CD4-positive, alpha-beta T cell treated with Interleukin-15 for 1 hour (primary cell): Measurements from ENCODE around the gene TUB.

ENCODE experiments used
- DNase-seq: peaks from one replicate; pipeline ENCODE4 v3.0.0-alpha.2; 2020

The TUB gene

DNA sequence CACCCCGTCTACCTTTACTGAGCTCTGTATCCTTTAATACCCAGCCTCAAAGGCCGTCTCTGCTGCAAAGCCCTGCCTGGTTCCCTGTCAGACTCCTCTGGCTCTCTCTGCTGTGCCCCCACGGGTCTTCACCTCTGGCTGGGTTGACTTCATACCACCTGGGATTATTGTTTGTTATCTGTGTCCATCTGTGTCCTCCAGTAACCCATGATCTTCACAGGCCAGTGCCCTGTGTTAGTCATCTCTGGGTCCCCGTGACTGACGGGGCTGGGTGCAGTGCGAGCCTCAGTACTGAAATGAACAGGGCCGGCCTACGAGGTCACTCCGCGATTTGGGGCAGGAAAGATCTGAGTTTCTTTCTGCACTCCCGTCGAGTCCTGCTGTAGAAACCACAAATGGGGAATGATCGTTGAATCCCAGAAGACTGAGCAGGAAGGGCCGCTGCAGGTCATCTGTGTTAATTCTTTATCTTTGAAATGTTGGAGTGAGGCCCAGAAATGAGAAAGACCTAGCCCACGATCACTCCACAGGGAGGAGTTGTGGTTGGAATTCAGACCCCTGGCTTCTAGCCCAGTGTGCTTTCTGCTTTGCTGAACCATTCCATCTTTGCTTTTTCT, 12.3 kb upstream of the TUB start:
- DNase-seq, result no peak

DNA sequence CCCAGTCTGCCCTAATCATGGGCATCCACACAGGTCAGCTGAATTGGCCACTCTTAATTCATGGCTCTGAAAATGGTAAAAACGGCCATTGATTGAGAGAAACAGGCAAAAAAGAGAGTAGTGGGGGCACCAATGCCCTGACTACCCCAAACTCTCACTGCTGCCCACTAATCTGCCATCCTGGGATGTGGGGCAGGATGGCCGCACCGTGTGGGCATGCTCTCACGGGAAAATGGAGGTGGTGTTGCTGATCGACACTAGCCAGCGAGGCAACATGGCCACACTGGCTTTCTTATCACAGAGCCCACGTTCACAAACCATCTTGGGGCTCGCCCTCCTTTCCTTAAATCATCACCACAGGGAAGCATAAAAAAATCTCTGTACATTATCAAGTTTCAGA, 11.2 kb upstream of the TUB start:
- no peak for DNase-seq

DNA sequence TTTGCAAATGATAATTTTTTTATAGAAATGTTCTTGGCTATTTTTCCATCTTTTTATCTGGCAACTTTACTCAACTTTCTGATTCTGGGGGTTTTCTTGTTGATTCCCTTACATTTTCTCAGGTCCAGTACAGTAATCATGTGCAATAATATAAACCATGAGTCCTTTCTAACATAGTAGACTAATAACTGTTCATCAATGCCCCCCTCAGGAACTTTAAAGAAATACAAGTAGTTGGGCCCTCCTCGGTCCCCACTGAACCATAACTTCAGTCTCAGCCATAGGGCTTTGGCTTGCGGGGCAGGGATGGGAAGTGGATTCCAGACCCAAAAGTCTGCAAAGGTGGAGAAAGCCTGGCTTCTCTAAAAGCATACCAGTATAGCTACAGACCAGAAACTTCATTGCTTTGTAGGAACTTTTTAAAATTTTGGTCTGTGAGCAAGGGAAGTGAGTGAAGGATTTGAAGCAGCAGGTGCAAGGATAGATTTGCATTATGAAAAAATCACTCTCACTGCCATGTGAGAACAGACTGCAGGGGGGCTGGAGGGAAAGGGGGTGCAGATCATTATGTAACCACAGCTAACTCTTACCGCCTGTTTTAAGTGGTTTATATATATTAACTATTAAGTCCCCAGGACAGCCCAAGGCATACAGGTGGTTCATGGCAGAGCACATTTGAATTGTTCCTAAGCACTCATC, 10.4 kb upstream of the TUB start:
- no peak for DNase-seq

DNA sequence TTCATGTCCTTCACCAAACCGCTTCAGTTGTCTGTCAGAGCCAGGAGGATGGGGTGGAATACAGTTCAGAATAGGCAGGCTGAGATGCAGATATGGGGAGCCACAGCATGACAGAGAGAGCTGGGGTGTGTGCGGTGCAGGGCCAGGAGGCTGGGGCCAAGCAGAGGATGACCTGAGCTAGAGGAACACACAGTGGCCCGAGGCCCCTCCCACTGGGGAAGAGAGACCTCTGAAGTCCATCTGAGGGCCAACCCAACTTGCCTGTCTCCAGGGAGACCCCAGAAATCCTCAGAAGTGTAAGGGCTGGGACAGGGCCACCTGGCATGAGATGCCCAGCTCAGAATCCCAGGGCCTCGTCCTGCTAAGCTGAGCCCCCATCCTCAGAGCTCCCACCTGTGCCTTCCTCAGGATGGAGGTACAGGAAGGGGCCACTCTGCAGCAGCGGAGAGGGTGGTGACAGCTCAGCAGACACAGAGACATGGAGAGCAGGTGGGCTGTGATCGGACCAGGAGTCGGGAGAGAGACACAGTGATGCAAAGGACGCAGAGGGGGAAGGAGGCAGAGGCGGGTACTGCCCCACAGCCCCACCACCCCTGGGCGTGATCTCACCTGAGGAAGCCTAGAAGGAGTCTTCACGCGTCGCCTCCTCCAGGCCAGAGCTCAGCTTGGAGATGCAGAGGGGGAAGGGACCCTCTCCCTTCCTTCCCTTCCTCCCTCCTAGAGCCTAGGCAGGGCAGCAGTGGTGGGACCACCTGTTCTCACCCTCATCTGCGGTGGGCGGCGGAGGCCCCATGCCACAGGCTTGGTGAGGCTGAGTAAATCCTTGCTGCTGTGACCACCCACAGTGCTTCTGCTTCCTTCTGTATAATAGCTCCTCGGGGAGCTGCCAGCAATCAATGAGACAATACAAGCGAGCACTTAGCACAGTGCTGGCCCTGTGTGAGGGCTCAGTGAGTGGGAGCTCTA, 9.1 kb upstream of the TUB start:
- DNase-seq, result no peak

DNA sequence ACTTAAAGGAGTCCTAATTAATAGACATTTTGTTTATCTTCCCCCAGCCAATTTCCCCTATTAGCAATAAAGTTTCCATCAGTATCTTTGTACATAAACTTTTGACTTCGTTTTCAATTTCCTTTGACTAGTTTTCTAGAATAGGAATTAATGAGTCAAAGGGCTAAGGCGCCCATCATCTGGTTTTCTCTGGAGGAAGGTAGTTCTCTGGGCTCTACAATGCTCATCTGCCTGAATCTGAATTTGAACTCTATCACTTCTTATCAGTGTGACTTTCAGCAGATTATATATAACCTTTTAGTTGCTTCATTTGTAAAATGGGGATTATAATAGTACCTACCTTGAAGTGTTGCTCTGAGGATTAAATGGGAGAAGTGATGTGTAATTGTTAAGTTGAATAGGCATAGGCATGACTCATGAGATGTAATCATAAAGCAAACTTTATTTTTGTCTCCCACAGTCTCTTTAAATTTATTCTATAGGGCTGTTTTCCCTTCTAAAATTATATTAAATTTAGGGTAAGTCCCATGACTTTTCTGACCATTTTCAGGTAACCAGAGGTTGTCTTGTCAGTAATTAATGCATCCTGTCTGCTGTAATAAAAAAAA, 5.8 kb upstream of the TUB start:
- DNase-seq, result no peak

DNA sequence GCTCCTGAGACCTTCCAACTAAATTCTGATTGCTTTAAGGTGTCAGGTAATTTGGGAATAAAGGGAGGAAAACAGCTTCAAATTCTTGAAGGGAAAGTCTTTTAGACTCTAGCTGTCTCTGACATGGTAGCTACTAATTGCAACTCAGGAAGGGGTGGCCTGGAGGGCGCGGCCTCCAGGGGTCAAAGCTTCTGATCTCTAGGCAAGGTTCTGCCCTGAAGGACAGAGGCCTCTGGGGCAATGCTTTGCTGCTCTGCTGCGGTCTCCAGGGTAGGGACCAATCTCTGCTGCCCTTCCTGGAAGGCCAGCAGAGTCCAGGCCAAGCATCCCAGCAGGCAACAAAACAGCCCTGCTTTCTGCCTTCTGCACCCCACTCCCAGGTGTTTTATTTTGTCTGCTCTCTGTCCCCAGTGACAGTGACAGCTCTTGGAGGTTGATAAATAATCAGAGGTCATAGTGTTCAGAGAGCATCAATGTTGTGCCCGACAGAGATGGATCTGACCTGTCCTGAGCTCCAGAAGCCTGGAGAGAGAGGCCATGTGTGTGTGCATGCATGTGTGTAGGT, 1.8 kb upstream of the TUB start:
- no peak for DNase-seq

DNA sequence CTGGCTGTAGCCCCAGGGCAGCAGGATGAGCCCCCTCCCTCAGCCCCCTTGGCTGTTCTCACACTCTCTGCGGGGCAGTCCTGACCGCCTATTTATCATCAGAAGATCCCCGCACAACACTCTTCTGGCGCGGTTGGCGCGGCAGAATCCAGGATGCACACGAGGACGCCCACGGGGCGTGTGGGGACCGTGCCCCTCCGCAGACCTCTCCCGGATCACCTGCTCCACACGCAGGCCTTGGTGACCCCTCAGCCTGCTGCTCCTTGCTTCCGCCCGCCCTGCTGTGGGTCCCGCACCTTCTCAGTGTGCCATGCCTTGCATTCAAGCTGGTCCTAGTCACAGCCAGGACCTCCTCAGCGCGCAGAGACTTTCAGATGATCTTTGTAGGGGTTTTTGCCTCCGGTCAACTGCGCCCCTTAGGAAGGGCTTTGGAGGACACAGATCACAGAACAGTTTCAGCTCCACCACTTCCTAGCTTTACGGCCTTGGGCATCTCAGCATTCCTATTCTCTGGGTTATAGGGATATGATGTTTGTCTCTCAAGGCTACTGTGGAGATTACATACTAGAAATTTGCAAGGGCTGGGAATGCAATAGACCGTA, 841 bp upstream of the TUB start:
- DNase-seq, result no peak

DNA sequence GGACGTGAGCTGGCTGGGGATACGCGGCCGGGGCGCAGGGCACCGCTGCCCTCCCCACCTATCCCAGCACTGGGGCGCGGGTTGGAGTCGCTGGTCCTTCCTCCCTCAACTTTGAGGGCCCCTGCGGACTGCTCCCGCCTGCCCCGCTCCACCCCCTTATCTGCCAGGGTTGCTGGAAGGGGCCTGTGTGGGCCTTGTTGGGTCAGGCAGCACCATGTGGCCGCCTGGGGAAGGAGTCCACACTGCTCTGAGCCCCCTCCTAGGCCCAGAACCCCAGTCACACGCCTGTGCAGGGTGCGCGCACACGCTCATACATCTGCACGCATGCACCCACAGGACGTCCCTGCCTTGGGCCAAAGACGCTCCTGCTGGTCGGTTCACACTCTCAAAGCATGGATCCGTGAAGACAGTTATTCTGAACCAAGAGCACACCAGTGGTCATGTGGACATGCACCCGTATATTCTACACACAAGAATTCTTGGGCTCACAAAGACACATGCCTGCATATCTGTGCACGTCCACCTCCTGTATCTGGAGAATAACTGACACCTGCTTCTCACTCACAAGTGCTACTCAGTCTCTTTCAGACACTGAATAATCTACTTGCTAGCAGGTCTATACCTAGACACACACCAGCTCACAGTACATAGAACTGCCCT, 710 bp downstream of the TUB start:
- DNase-seq, result no peak

DNA sequence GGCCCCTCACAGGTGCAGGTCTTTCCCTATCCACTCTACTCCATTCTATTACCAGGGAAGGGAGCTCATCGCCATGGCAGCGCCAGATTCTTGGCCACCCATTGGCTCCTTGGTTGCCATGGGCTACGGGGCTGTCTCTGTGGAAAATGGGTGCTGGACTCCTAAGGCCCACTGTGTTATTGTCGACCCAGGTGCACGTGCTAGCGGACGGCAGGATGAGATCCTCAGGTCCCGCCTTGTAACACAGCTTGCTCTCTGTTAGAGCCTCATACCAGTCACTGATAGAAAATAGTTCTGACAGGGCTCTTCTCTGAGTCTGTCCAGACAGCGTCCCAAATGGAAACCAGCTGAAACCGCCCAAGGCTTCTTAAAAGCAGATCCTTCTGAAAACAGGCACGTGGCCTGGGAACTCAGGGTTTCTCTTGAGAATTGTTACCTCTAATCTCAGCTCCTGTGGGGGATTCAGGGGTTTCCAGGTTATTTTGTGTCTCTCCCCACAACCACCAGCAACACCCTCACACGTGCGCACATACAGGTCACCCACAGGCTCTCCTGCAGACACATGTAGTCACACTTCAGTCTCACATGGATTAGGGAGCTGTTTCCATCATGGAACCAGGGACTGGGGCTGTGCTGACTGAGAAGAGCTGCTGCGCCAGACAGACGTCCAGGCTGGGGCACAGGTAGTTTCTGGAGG, 1.5 kb downstream of the TUB start:
- no peak for DNase-seq

DNA sequence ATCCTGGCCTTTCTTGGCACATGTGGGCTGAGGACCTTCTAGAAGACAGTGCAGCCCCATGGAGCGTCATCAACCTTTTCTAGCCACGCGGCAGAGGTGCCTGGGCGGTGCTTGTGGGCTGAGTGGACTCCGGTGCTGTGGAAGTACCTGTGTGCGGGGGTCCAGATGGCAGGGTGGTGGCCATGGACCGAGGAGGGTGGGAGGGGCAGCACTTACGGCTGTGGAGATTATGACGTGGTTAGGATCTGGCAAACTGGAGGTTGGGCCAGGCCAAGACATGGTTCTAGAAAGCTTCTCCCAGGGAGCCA, 2.0 kb downstream of the TUB start:
- no peak for DNase-seq

DNA sequence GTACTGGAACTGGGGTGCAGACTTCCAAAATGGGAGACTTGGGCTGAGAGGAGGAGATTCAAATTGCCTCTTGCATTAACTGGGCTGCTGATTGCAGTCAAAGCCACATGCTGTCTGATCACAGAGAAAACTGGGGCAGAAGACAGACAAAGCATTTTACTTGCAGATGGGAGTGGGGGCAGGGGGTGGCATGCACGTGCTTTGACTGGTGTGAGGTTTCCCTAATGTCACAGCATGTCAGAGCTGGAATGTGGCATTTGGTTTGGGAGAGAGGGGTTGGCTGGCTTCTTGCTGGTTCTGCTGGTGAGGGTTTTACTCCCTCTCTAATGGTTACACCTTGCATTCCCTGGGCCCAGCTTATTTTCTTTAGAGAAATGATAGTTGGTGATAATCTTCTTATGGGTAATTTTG, 2.9 kb downstream of the TUB start:
- no peak for DNase-seq

DNA sequence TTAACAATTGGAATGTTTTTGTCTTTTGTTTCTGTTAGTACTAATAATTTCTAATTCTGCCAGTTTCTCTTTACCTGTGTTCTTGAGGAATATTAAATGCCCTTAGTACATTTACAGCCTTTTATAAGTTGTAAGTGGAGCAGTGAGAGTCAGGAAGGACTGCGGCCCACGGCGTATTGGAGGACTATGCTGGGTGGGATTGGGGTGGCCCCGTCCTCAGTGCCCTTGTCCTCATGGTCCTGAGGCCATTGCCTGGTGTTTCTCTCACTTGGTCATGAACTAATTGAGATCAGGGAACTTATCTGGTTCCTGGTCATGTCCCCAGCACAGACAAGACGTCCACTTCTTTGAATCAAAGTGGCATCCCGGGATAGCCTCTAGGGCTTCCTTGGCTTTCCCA, 3.3 kb downstream of the TUB start:
- DNase-seq, result no peak

DNA sequence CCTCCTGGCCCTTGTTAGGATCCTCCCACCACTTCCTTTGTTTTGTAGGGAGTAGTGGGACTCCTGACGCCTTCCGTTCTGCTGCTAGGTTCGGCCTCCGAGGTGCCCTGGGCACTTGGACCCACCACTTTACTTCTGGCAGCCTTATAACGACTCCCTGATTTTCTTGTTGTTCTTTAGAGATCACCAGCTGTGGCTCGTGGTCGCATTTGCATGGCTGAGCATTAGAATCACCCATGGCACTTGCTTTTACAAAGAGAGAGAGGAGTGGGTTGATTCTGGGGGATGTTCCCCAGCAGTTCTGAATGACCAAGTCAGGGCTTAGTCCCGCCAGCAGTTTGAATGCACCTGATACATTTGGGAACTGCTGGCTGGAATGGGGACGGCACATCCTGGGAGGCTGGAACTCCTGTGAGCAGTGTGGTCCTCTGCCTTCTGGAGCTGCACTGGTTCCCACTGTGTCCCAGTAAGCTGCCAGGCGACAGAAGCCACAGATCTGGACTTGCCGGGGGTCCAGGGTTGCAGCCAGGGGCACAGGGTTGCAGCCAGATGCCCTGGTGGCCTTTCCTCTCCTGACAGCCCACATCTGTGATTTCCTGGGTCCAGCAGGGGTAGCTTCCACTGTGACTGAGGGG, 4.1 kb downstream of the TUB start:
- DNase-seq, result no peak

DNA sequence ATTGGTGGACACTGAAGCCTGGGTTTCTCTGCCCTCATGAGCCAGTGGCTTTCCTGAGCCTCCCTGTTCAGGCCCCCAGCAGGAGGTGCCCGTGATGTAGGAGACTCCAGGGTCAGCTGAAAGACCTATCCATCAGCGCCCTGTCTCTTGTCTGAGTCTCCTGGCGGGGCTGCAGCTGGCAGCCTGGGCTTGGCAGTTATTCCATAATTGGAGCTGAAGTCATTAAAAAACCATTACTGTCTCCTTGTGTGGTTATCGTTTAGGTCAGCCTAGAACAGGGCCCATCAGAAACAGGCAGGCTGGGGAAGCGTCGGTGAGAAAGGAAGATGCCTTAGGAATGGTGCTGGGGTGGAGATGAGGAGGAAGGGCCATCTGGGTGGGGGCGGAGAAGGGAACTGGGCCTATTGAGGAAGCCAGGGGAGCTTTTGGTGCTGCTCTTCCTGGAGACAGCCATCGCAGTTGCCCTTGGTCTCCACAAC, 5.0 kb downstream of the TUB start:
- no peak for DNase-seq

DNA sequence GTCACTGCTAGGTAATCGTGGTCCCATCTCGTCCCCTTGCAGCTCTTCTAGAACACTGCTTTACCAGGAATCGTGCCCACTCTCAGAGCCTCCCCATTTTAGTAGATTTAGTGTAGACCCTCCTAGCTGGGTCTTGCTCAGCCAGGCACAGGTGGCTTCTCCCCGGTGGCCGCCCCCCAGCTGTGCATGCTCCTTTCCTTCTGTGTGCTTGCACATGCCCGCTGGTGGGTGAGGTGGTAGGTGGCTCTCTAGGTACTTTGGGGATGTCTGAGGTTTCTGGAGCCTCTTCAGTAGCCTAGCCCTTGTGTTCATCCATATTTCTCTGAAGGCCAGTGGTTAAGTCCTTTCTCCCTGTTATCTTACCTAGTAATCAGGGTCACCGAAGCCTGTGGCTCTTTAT, 5.6 kb downstream of the TUB start:
- DNase-seq, result no peak

DNA sequence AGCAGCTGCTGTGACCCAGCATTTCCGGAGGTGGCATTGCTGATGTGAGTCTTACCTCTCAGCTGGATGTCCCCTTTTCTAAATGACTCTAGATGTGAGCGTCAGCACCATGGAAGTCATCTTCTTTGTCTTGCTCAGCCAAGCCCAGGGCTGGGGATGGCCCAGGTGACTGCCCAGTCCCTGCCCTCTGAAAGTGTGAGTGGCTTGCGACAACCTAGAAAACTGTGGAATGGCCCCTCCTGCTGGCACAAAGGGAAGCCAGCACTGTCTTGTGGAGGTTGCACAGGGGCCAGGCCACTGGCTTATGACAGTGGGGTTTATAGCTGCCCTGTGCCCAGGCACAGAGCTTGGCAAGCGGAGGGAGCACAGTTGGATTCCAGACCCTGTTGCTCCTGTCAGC, 6.2 kb downstream of the TUB start:
- no peak for DNase-seq

DNA sequence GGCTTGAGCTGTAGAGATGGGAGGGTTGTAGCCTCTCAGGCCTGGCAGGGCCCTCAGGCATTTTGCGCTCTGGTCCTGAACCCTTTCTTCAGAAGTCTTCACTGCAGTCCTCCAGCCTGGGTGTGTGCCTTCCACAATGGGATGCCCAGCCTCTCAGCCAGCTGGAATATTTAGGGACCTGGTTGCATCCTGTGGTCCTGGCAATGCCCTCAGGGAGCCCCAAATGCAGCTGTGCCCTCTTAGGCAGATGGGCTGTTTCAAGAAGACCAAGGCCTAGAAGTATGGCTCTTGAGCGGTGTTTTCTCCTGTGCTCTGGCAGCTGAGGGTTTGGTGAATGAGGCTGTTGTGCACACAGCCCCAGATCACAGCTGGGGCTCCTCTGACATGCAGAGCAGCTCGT, 6.7 kb downstream of the TUB start:
- DNase-seq, result no peak

DNA sequence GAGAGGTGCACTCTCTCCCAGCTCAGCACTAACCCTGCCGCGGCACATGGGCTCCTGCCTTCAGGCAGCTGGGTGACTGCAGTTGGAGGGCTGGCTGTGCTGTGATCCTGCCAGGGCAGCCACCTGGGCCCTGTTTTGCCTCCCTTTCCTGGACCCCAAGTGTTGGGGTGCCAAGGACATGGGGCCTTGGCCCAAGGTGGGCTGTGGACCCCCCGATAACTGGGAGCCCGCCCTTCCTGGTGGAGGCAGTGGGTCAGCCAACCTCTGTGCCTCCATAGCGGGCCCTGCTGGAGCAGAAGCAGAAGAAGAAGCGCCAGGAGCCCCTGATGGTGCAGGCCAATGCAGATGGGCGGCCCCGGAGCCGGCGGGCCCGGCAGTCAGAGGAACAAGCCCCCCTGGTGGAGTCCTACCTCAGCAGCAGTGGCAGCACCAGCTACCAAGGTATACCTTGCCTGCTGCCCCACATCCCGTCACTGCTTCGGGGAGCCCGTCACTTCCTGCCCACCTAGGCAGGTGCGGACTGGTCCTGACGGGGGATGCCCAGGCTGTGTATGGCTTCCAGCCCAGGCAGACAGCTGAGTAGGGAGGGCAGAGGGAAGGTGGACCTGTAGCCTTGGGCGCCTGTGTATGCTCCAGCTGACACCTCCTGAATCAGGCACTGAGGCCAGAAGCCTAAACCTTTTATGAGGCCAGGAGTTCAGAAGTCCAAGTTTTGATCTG, 8.9 kb downstream of the TUB start:
- no peak for DNase-seq

DNA sequence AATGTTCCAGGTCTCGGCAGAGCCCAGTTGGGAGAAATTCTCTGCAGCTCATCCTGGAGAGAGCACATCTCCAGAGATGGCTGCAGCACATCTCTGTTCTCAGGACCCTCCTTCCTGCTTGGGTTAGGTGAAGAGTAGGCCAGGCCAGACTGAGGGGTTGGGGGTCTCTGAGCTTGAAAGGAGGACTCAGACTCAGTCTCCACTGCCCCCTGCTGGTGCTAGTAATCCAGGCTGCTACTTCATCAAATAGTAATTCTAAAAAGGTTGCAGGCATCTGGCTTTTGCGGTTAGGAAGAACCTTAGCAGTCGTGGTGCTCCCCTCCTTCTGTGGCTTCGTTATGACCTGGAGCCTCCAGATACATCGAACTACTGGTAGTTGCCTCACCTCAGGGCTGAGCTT, 9.7 kb downstream of the TUB start:
- DNase-seq, result no peak

DNA sequence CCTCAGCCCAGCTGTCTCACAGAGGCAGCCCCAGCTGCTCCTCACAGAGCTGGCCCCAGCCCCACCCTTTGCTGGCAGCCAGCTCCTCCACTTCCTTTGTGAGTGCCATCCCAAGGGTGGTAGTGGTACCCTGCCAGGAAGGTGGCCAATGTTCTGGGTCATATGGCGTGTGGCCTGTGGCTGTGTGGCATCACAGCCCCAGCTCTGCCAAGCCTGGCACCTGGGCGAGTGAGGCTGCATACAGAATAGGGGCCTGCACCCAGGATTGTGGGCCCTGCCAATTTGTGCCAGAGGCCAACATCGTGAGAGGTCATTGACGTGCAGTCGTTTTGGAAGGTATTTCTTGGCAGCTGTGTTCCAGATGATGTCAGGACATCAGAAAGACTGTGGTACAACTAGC, 10.7 kb downstream of the TUB start:
- DNase-seq, result no peak
